HepG2 (cell line): Measurements from ENCODE around the gene AKAP9. TPM values are rescaled to one million over a fixed set of nuclear protein-coding genes. Genes with fewer than 3 reads are reported as not detected.

ENCODE experiments used
- ATAC-seq: fragments of 200-7000 bp; cut with Tn5 transposase; 3 replicates; pipeline ENCODE4 v1.9.1; 2020; ENCODE audit warnings: mild to moderate bottlenecking, moderate library complexity
- BruUV-seq: library from RNA; stranded (reverse); fragments of 400-500 nt; replicated peaks from 2 replicates; lab custom pipeline; 2021; lab: Mats Ljungman, UMichigan
- CTCF ChIA-PET: fragments of 300-600 bp; formaldehyde crosslinking; extraction: SDS; loops from one replicate; lab custom pipeline; 2021; ENCODE audit warnings: low total read pairs, inconsistent platforms, low intra/inter-chr PET ratio; lab: Yijun Ruan, JAX
- POLR2A ChIA-PET: fragments of 350-600 bp; sonication (Branson Sonifier 250); formaldehyde crosslinking; loops from one replicate; lab custom pipeline; 2020; ENCODE audit warnings: antibody characterized with exemption, inconsistent platforms; lab: Yijun Ruan, JAX
- DNase-seq: peaks from one replicate; pipeline ENCODE4 v3.0.0-alpha.2; 2015; ENCODE audit warnings: low spot score
- FAIRE-seq: peaks from 3 replicates; lab custom pipeline; 2011; peaks lifted over from hg19 to GRCh38; lab: Jason Lieb, UNC
- H2AFZ ChIP-seq: one replicate; pipeline ENCODE4 v1.6.1; 2011; ENCODE audit warnings: low read length, inconsistent platforms
- H3K27ac ChIP-seq: fragments of 300-600 bp; 3 replicates; pipeline ENCODE4 v1.8.0; 2011; ENCODE audit warnings: mixed run types, mild to moderate bottlenecking, mixed read lengths, low read length, inconsistent platforms; ENCODE audit not compliant: insufficient read depth; ENCODE audit errors: extremely low read length
- H3K27me3 ChIP-seq, 2 experiments: fragments of 200-600 bp in 1 of 2; 2 replicates in 1 of 2; 3 replicates in 1 of 2; pipeline versions ENCODE4 v1.6.0 to v1.8.0; 2011; ENCODE audit warnings: low read length in 2 of 2, mild to moderate bottlenecking in 2 of 2, moderate library complexity in 2 of 2, inconsistent platforms in 1 of 2; ENCODE audit not compliant: insufficient read depth in 2 of 2, control insufficient read depth in 1 of 2
- H3K36me3 ChIP-seq, 2 experiments: fragments of 200-600 bp in 1 of 2; replicated peaks in 1 of 2; 2 replicates in 1 of 2; 3 replicates in 1 of 2; pipeline versions ENCODE4 v1.5.1 to v1.8.0; 2011; ENCODE audit warnings: low read length in 2 of 2, inconsistent platforms in 1 of 2; ENCODE audit not compliant: insufficient read depth in 2 of 2, control insufficient read depth in 1 of 2
- H3K4me1 ChIP-seq: 2 replicates; pipeline ENCODE4 v1.5.1; 2012; ENCODE audit warnings: low read length, inconsistent platforms; ENCODE audit not compliant: insufficient read depth
- H3K4me2 ChIP-seq: 2 replicates; pipeline ENCODE4 v1.6.0; 2011; ENCODE audit warnings: low read depth, low read length, inconsistent platforms
- H3K4me3 ChIP-seq, 3 experiments: fragments of 200-600 bp in 1 of 3; sonication (generic), shearing (Covaris generic) in 1 of 3; replicated peaks in 1 of 3; 2 replicates each; pipeline ENCODE4 v1.5.1; 2011 to 2016; ENCODE audit warnings: low read length in 3 of 3, inconsistent platforms in 2 of 3, low read depth in 2 of 3, mild to moderate bottlenecking in 2 of 3, control low read depth in 1 of 3, mixed read lengths in 1 of 3; ENCODE audit not compliant: insufficient read depth in 1 of 3
- H3K79me2 ChIP-seq: one replicate; pipeline ENCODE4 v1.6.1; 2011; ENCODE audit warnings: low read length, inconsistent platforms; ENCODE audit not compliant: insufficient read depth
- H3K9ac ChIP-seq: 2 replicates; pipeline ENCODE4 v1.6.0; 2011; ENCODE audit warnings: mild to moderate bottlenecking, low read depth, low read length, inconsistent platforms; ENCODE audit not compliant: insufficient read depth
- H3K9me3 ChIP-seq: 2 replicates; pipeline ENCODE4 v1.5.1; 2012; ENCODE audit warnings: mild to moderate bottlenecking, low read length
- H4K20me1 ChIP-seq: 2 replicates; pipeline ENCODE4 v1.6.0; 2011; ENCODE audit warnings: inconsistent platforms, mild to moderate bottlenecking, low read length, moderate library complexity; ENCODE audit not compliant: insufficient read depth
- ATRX ChIP-seq: sonication (generic); formaldehyde crosslinking; IDR thresholded peaks from 2 replicates; pipeline ENCODE4 v1.4.0; 2020; ENCODE audit warnings: missing genetic modification reagents, borderline replicate concordance
- BRD4 ChIP-seq: sonication (generic); formaldehyde crosslinking; IDR thresholded peaks from 2 replicates; pipeline ENCODE4 v1.4.0; 2020; ENCODE audit warnings: missing genetic modification reagents
- ETS1 ChIP-seq: sonication (generic); formaldehyde crosslinking; IDR thresholded peaks from 2 replicates; pipeline ENCODE4 v1.4.0; 2020; ENCODE audit warnings: missing genetic modification reagents
- GPN1 ChIP-seq: sonication (generic); formaldehyde crosslinking; IDR thresholded peaks from 2 replicates; pipeline ENCODE4 v1.5.1; 2020; ENCODE audit warnings: missing genetic modification reagents, borderline replicate concordance
- HDAC2 ChIP-seq: sonication (generic); formaldehyde crosslinking; IDR thresholded peaks from 2 replicates; pipeline ENCODE4 v1.4.0; 2020; ENCODE audit warnings: missing genetic modification reagents
- HINFP ChIP-seq: sonication (generic); formaldehyde crosslinking; IDR thresholded peaks from 2 replicates; pipeline ENCODE4 v1.4.0; 2020; ENCODE audit warnings: low read depth, mild to moderate bottlenecking, missing genetic modification reagents
- IKZF1 ChIP-seq: fragments of 450-650 bp; IDR thresholded peaks from 2 replicates; pipeline ENCODE4 v1.7.1; 2016
- MED13 ChIP-seq: sonication (generic); formaldehyde crosslinking; IDR thresholded peaks from 2 replicates; pipeline ENCODE4 v1.5.0; 2020; ENCODE audit warnings: missing genetic modification reagents
- MYC ChIP-seq: sonication (generic); formaldehyde crosslinking; IDR thresholded peaks from 2 replicates; pipeline ENCODE4 v1.9.0; 2021; ENCODE audit warnings: missing genetic modification reagents, borderline replicate concordance
- REPIN1 ChIP-seq: sonication (generic); formaldehyde crosslinking; IDR thresholded peaks from 2 replicates; pipeline ENCODE4 v1.8.0; 2022; ENCODE audit warnings: missing genetic modification reagents, low read depth, mild to moderate bottlenecking, borderline replicate concordance
- RNF219 ChIP-seq: sonication (generic); formaldehyde crosslinking; IDR thresholded peaks from 2 replicates; pipeline ENCODE4 v1.5.0; 2020; ENCODE audit warnings: mild to moderate bottlenecking, missing genetic modification reagents
- SOX6 ChIP-seq, 2 experiments: fragments of 450-650 bp in 1 of 2; sonication (generic) in 1 of 2; formaldehyde crosslinking in 1 of 2; IDR thresholded peaks; 2 replicates each; pipeline versions ENCODE4 v1.4.0 to v1.6.1; 2017 to 2020; ENCODE audit warnings: antibody characterized with exemption in 1 of 2, mild to moderate bottlenecking in 1 of 2, missing genetic modification reagents in 1 of 2
- TCF7 ChIP-seq: sonication (generic); IDR thresholded peaks from 2 replicates; pipeline ENCODE4 v1.6.1; 2016; ENCODE audit warnings: antibody characterized with exemption, low read depth
- ZNF331 ChIP-seq: sonication (generic); formaldehyde crosslinking; IDR thresholded peaks from 2 replicates; pipeline ENCODE4 v1.4.0; 2020; ENCODE audit warnings: missing genetic modification reagents
- ZNF484 ChIP-seq: sonication (generic); formaldehyde crosslinking; IDR thresholded peaks from 2 replicates; pipeline ENCODE4 v1.5.1; 2020; ENCODE audit warnings: mild to moderate bottlenecking, low read depth, missing genetic modification reagents, borderline replicate concordance
- ZNF691 ChIP-seq: sonication (generic); formaldehyde crosslinking; IDR thresholded peaks from 2 replicates; pipeline ENCODE4 v1.4.0; 2020; ENCODE audit warnings: missing genetic modification reagents, low read depth, mild to moderate bottlenecking, borderline replicate concordance
- ZNF782 ChIP-seq: sonication (generic); formaldehyde crosslinking; IDR thresholded peaks from 2 replicates; pipeline ENCODE4 v1.4.0; 2020; ENCODE audit warnings: missing genetic modification reagents, mild to moderate bottlenecking, borderline replicate concordance
- WGBS: methylation state at CpG from one replicate; pipeline ENCODE4 v1.1.6; 2017; ENCODE audit warnings: low lambda C conversion rate; 5-methylcytosine and 5-hydroxymethylcytosine counted together
- in situ Hi-C: cut with HindIII; loops from 2 replicates; pipeline ENCODE4 v1.10.0; 2017; ENCODE audit warnings: low pct_unique_long_range_greater_than_20kb; ENCODE audit not compliant: extremely low pct_ligation_motif_present
- intact Hi-C: fragments of 100-400 bp; cut with micrococcal nuclease; formaldehyde crosslinking; loops from one replicate; pipeline ENCODE4 v1.10.0; 2022; ENCODE audit not compliant: unreplicated experiment
- polyA plus RNA-seq, 8 experiments: library from polyadenylated mRNA; depleted of rRNA in 3 of 8; stranded (reverse) in 7 of 8; unstranded in 1 of 8; fragments of >200 nt; fragmentation: Illumina TruSeq in 4 of 8; extraction: Trizol in 4 of 8; gene quantifications; 2 replicates each; pipeline versions ENCODE4 v1.2.1 to v1.2.3, GENCODE V29; 2011 to 2016; ENCODE audit warnings: low read depth in 4 of 8, missing spikeins in 1 of 8, mixed read lengths in 1 of 8; ENCODE audit not compliant: insufficient read depth in 1 of 8
- total RNA-seq, 5 experiments: library from RNA; depleted of rRNA; stranded (reverse); fragments of >200 nt; fragmentation: Illumina TruSeq; extraction: Trizol; gene quantifications; 2 replicates each; pipeline ENCODE4 v1.2.3, GENCODE V29; 2016; ENCODE audit warnings: low read depth in 1 of 5

AKAP9 gene
- total and polyA plus RNA-seq, 2 of the 13 experiments (the other 11 are each of a cell fraction or from before 2014, with no cell fraction given): 27.6 to 33.1 TPM

- TF ChIP-seq HINFP (no peak), ZNF331 (no peak), BRD4 (CRISPR knock-in tag) (no peak)
- TF ChIP-seq, all 625 proteins: peak for 0
Observed at GRCh38 chr7:91894781-91895480, 45.7 kb upstream of the AKAP9 start (continued).

GRCh38 chr7:91898240-91898992 is 42.2 kb upstream of the AKAP9 start:
- H3K4me1 ChIP-seq: no peaks in the 10 kb centered on the region
- ChIA-PET POLR2A (no interaction called here), CTCF (no interaction called here)
- no peak overlapping the region for H3K27ac ChIP-seq
- no peaks in the 10 kb centered on the region for H3K27me3 ChIP-seq
- H3K9ac ChIP-seq: no peak overlapping the region
- no peaks in the 10 kb centered on the region for H3K36me3 ChIP-seq
- no peak overlapping the region for H3K4me2 ChIP-seq
- H4K20me1 ChIP-seq: no peaks in the 10 kb centered on the region
- no peak for ATAC-seq
- no peak overlapping the region for H2AFZ ChIP-seq
- no peaks in the 10 kb centered on the region for H3K9me3 ChIP-seq
- in situ Hi-C loops: no loop called here
- no peak for FAIRE-seq
- 40% methylated on average over 10 of the region's 10 CpGs for WGBS
- no peak for DNase-seq
- no peak overlapping the region for H3K4me3 ChIP-seq
- intact Hi-C loops: no loop called here
- no TSS peak for BruUV-seq
- no peaks in the 10 kb centered on the region for H3K79me2 ChIP-seq
- TF ChIP-seq MYC (no peak), RNF219 (CRISPR knock-in tag) (no peak), ZNF691 (CRISPR knock-in tag) (no peak), ETS1 (CRISPR knock-in tag) (no peak), MED13 (CRISPR knock-in tag) (no peak), IKZF1 (no peak), REPIN1 (CRISPR knock-in tag) (no peak), GPN1 (CRISPR knock-in tag) (no peak), SOX6 (IDR thresholded peaks at IDR 0.05) (no peak), SOX6 (CRISPR knock-in tag; IDR thresholded peaks at IDR 0.05) (no peak), HDAC2 (CRISPR knock-in tag) (no peak), ZNF484 (CRISPR knock-in tag) (no peak), TCF7 (no peak), ZNF782 (CRISPR knock-in tag) (no peak), ATRX (no peak)
